Large intestine (tissue), 12 donors: ENCODE measurements around the gene PRKD3. TPM values are rescaled to one million over a fixed set of nuclear protein-coding genes. Genes with fewer than 3 reads are reported as not detected.

Source experiments
- DNase-seq, 2 donors: peaks; one replicate each; pipeline versions ENCODE4 v3.0.0 to v3.0.0-alpha.2; 2013
- H3K27ac ChIP-seq: one replicate; pipeline ENCODE4 v1.5.1; 2013; ENCODE audit warnings: low read length
- H3K27me3 ChIP-seq: 2 replicates; pipeline ENCODE4 v1.6.1; 2013; ENCODE audit warnings: low read length; ENCODE audit not compliant: control insufficient read depth, insufficient read depth
- H3K36me3 ChIP-seq: 2 replicates; pipeline ENCODE4 v1.6.1; 2013; ENCODE audit warnings: low read length; ENCODE audit not compliant: control insufficient read depth, insufficient read depth
- H3K4me1 ChIP-seq: one replicate; pipeline ENCODE4 v1.6.1; 2013; ENCODE audit warnings: low read length; ENCODE audit not compliant: control insufficient read depth, insufficient read depth
- H3K4me3 ChIP-seq: one replicate; pipeline ENCODE4 v1.5.1; 2013; ENCODE audit warnings: low read length
- H3K9me3 ChIP-seq: one replicate; pipeline ENCODE4 v1.6.1; 2013; ENCODE audit warnings: mild to moderate bottlenecking, low read depth, low read length, moderate library complexity; ENCODE audit not compliant: control insufficient read depth
- WGBS: methylation state at CpG from one replicate; pipeline ENCODE4 v1.1.5; 2013; ENCODE audit warnings: low lambda C conversion rate; ENCODE audit not compliant: insufficient coverage; 5-methylcytosine and 5-hydroxymethylcytosine counted together
- long read RNA-seq, 11 donors: transcript quantifications; one replicate each; lab custom pipeline, GENCODE V29; 2026
- polyA plus RNA-seq: library from polyadenylated mRNA; unstranded; fragments of 120-200 nt; gene quantifications from one replicate; pipeline ENCODE4 v1.2.1, GENCODE V29; 2013

Gene PRKD3
- 17.2 TPM for polyA plus RNA-seq
- long read RNA-seq, donor 1, result 0 reads
- long read RNA-seq, donor 2, partial matches to known transcripts, result 6 of 6 reads
- long read RNA-seq, donor 2, other reads (novel, unspliced or antisense), result 0 of 6 reads
- long read RNA-seq, donor 3, result 0 reads
- long read RNA-seq, donor 4, partial matches to known transcripts, result 0 of 1 reads
- long read RNA-seq, donor 4, other reads (novel, unspliced or antisense), result 0 of 1 reads
- long read RNA-seq, donor 5, result 0 reads
- long read RNA-seq, donor 6, partial matches to known transcripts, result 0 of 1 reads
- long read RNA-seq, donor 6, other reads (novel, unspliced or antisense), result 0 of 1 reads
- long read RNA-seq, donor 7, partial matches to known transcripts, result 0 of 1 reads
- long read RNA-seq, donor 7, other reads (novel, unspliced or antisense), result 0 of 1 reads
- long read RNA-seq, donor 8, partial matches to known transcripts, result 0 of 1 reads
- long read RNA-seq, donor 8, other reads (novel, unspliced or antisense), result 0 of 1 reads
- long read RNA-seq, donor 9, partial matches to known transcripts, result 0 of 1 reads
- long read RNA-seq, donor 9, other reads (novel, unspliced or antisense), result 0 of 1 reads
- long read RNA-seq, donor 10, partial matches to known transcripts, result 0 of 2 reads
- long read RNA-seq, donor 10, other reads (novel, unspliced or antisense), result 0 of 2 reads
- long read RNA-seq, donor 11, partial matches to known transcripts, result 0 of 1 reads
- long read RNA-seq, donor 11, other reads (novel, unspliced or antisense), result 0 of 1 reads

DNA sequence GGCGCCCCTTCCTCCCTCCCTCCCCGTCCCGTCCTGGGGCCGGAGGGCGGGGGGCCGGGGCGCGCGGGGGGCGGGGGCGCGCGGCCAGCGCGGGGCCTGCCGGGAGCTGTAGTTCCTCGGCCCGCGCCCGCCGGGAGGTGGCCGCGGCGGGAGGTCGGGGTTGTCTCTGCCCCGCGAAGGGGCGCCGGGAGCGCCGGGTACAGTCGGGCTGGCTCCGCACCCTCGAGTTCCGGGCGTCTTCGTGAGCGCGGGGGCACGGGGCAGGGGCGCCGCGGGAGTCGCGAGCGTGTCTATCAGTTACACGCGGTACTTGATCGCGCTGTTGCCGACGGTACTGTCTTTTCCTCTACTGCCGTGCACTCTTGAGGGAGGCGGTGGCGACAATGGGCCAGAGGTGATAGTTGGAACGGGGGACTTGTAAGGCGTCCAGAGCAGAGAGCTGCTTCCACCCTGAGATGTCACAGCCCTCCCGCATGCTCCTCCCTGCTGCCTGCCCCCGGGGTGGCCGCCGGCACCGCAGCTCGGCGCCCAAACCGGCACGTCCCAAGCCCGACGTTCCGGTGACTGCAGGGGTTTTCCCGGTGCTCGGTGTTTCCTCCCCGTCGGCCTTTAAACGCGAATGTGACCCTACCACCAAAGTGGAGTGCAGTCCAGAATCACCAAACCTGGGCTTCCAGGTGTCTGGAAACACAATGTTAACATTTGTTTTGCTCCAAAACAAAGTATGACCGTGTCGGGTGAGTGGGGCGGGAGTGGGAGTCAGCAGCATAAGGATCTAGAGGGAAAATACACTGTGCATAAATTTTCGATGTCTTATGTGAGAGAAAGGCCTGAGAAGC lies at the start of gene PRKD3:
TSS of gene PRKD3 (minus strand) at position 48 of the 839 bp plus-strand sequence. CDS start 8,309 bp downstream, outside the sequence.
- H3K27ac ChIP-seq, result peak within 1 kb of the TSS; percentile 45
- peaks cover 11% of the 10 kb centered on the region for H3K4me1 ChIP-seq
- WGBS, result no CpG with 5 or more reads among the region's 79 CpGs

DNA sequence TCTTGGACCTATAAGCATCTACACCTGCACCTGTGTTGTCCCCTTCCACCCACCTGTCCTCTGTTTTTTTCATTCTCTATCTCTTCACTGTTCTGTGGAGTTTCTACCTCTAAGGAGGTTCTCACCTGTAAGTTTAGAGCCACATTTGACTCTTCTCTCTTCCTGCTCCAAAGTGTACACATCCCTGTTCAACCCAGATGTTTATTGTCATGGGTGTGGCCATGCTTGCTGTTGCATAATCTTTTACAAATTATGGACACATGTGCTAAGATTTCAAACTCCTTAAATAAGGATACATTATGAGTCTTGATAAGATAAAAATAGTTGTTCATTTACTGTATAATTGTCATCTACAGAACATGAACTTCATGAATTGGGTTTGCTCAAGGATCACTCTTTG lies 47.4 kb upstream of the PRKD3 start:
- Histone ChIP-seq H3K4me1 (no peaks in the 10 kb centered on the region), H3K4me3 (no peak overlapping the region)

More for the DNA sequence above, at the start of gene PRKD3:
- peak within 1 kb of the TSS; percentile 72 for H3K4me3 ChIP-seq
- H3K27me3 ChIP-seq, result no peaks in the 10 kb centered on the region
- peak; percentile 33 to 84 for DNase-seq
- no peaks in the 10 kb centered on the region for H3K36me3 ChIP-seq
- H3K9me3 ChIP-seq, result no peaks in the 10 kb centered on the region

DNA sequence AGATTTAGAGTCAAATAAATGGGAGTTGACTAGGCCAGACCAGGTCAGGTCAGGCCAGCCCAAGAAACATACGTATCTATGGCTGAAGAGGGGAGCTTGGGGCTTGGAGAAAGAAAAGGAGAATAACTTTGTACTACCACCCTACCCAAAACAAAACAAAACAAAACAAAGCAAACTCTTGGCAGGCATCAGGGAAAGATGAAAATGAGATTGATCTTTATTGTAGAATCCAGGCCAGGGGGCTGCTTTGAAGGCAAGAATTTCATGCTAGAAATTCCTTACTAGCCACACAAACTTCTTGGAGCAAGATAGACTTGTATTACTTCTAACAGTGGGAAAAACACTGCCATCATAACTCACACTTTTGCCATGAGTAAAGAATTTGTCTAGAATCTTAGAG lies 46.0 kb upstream of the PRKD3 start:
- H3K27me3 ChIP-seq, result no peaks in the 10 kb centered on the region

More for the DNA sequence above, 47.4 kb upstream of the PRKD3 start:
- DNase-seq, result no peak
- Histone ChIP-seq H3K27ac (no peak overlapping the region), H3K36me3 (no peaks in the 10 kb centered on the region), H3K27me3 (no peaks in the 10 kb centered on the region), H3K9me3 (no peaks in the 10 kb centered on the region)

DNA sequence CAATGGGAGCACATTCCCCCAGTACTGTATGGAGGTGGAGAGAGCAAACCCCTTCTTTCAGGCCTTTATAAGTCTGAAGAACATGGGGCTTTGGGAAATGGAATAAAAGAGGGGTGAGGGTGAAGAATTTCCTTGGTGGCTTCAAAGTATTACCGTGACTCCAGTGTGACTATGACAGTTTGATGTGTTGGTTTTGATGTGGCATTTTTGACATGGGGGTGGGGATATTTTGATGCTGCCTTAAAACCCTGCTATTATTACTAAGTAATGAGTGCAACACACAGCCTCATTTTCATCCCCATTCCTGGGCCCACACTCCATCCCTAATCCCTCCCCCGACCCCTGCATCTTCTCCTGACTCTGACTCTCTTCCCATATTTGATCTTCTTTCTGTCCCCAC lies 43.4 kb upstream of the PRKD3 start:
- H3K36me3 ChIP-seq, result no peaks in the 10 kb centered on the region
- no peak for DNase-seq
- H3K27ac ChIP-seq, result no peak overlapping the region
- no peak overlapping the region for H3K4me3 ChIP-seq
- H3K9me3 ChIP-seq, result no peaks in the 10 kb centered on the region
- H3K4me1 ChIP-seq, result no peaks in the 10 kb centered on the region
- no peaks in the 10 kb centered on the region for H3K27me3 ChIP-seq
- WGBS, result 80% methylated on average over 2 of the region's 2 CpGs

More for the DNA sequence above, 46.0 kb upstream of the PRKD3 start:
- H3K4me3 ChIP-seq, result no peak overlapping the region
- no CpG with 5 or more reads among the region's 1 CpG for WGBS
- no peak for DNase-seq
- no peaks in the 10 kb centered on the region for H3K9me3 ChIP-seq
- H3K4me1 ChIP-seq, result no peaks in the 10 kb centered on the region
- no peak overlapping the region for H3K27ac ChIP-seq
- H3K36me3 ChIP-seq, result no peaks in the 10 kb centered on the region

DNA sequence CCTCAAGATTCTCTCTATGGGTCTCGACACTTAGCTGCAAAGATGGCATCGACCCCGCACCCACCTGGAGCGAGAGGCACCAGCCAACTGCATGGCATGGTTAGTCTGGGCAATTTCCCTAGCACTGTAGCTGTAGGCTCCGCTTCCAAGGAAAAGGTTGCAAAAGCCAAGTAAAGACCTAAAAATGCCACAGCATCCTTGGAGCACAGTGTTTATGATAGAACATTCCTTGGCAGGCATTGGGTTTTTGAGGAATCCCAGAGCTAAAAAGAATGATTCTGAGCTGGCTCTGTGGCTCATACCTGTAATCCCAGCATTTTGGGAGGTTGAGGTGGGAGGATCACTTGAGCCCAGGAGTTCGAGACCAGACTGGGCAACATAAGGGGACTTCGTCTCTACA lies 42.7 kb upstream of the PRKD3 start:
- Histone ChIP-seq H3K27me3 (no peaks in the 10 kb centered on the region), H3K9me3 (no peaks in the 10 kb centered on the region), H3K4me1 (no peaks in the 10 kb centered on the region), H3K4me3 (no peak overlapping the region), H3K36me3 (no peaks in the 10 kb centered on the region), H3K27ac (no peak overlapping the region)
- WGBS, result no CpG with 5 or more reads among the region's 7 CpGs
- no peak for DNase-seq

DNA sequence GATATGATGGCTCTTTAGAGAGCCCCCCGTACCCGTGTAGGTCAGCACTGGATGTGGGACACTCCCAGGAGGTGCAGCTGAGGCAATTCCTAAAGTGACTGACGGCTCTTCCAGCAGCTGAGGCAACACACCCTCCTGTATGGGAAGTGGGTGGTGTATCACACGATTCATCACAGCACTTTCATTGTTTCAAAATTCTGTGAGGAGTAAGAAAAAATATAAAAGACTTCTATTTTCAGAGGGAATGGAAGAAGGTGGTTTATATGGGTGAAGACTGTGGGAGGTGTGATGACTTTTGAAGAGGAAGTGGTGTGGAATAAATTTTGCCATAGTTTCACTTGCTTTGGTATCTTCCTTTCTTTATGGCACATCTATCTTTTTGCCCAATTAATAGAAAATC lies 42.1 kb upstream of the PRKD3 start:
- no peaks in the 10 kb centered on the region for H3K36me3 ChIP-seq
- no peak overlapping the region for H3K27ac ChIP-seq
- H3K4me1 ChIP-seq, result no peaks in the 10 kb centered on the region
- H3K27me3 ChIP-seq, result no peaks in the 10 kb centered on the region
- H3K9me3 ChIP-seq, result no peaks in the 10 kb centered on the region
- WGBS, result 100% methylated on average over 1 of the region's 4 CpGs
- no peak overlapping the region for H3K4me3 ChIP-seq
- DNase-seq, result no peak

DNA sequence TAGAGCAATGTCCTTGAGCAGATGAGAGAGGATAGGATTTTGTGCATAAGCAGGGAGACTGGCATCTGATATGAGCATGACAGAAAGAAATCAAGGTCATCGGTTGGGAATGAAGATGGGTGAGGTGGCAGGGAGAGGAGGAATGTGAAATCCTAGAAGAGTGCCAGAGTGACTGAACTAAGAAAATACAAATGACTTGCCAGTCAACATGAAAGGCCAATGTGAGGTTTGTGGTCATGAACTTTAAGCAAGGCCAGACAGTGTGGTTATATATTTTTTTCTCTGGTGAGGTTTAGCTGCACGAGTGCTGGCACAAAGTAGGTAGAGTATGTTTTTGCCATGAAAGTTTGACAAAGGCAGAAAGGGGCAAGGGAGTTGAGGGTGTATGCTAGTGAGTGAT lies 41.0 kb upstream of the PRKD3 start:
- 88% methylated on average over 1 of the region's 2 CpGs for WGBS
- DNase-seq, result no peak
- no peaks in the 10 kb centered on the region for H3K36me3 ChIP-seq
- H3K27ac ChIP-seq, result no peak overlapping the region
- H3K9me3 ChIP-seq, result no peaks in the 10 kb centered on the region
- no peak overlapping the region for H3K4me3 ChIP-seq
- no peaks in the 10 kb centered on the region for H3K27me3 ChIP-seq
- H3K4me1 ChIP-seq, result no peaks in the 10 kb centered on the region

DNA sequence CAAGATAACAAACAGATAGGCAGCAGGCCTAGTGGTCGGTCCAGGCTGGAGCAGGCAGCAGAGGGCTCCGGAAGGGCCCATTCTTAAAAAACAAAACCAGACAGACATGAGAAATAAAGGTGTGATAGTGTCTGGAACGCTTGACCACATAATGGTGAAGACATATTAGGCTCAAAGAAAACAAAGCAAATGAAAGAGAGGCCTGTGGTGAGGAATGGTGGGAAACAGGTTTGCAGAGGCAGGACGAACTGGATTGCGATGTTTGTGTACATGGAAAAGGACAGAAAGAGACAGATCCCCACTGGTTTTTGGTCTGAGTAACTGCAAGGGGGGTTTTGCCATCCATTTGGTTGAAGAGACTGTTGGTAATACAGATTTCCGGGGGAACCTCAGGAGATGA lies 39.7 kb upstream of the PRKD3 start:
- Histone ChIP-seq H3K4me1 (no peaks in the 10 kb centered on the region), H3K27ac (no peak overlapping the region), H3K27me3 (no peaks in the 10 kb centered on the region), H3K4me3 (no peak overlapping the region), H3K36me3 (no peaks in the 10 kb centered on the region), H3K9me3 (no peaks in the 10 kb centered on the region)
- WGBS, result no CpG with 5 or more reads among the region's 6 CpGs
- no peak for DNase-seq

DNA sequence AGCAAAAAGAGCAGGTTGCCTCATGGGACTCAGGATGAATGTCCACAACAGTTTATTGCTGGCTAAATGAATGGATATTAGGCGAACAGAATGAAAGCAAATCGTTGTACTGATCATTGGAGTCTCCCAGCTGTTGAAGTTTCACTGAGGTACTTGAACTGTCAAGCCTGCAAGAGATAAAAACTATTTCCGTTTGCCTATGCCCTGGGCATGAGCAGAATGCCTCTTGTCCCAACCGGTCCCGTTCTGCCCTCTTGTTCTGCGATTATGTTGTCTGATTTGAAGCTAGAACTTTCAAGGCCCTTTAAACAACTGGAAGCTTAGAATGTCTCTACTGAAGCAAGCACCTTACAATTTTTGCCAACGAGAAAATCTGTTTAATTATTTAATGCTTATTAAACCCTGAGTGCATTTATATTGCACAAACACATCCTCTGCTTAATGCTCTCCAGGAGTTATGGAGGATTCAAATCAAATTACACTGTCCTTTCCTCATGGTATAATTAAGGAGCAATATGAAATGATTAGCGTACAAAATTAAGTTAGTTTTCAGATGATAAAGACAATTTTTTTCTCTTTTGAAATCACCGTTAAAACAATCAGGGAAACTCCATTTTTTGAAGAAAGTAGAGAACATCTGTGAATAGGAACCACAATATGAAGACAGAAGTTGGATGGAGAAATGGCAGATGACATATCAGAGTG lies 37.5 kb upstream of the PRKD3 start:
- H3K27ac ChIP-seq, result no peak overlapping the region
- no peaks in the 10 kb centered on the region for H3K27me3 ChIP-seq
- no peaks in the 10 kb centered on the region for H3K9me3 ChIP-seq
- H3K4me3 ChIP-seq, result no peak overlapping the region
- WGBS, result 90% methylated on average over 3 of the region's 9 CpGs
- DNase-seq, result no peak
- no peaks in the 10 kb centered on the region for H3K4me1 ChIP-seq
- no peaks in the 10 kb centered on the region for H3K36me3 ChIP-seq
